NCI-H2107 treated with DMSO at 0.1 percent for 48 hours (cell line): Measurements from ENCODE around the gene TMEM231.
"Not testable (repeated sequence)": the region's sequence is repeated elsewhere in the genome, so short reads cannot be mapped to it uniquely, and the experiment has no call there.

Source experiments
- DNase-seq: peaks from one replicate; lab custom pipeline; 2025; ENCODE audit not compliant: unreplicated experiment; lab: John Stamatoyannopoulos, UW

Gene TMEM231

GRCh38 chr16:75566758-75567255 lies 10.8 kb upstream of the TMEM231 start:
- no peak for DNase-seq

- DNase-seq: peak; percentile 48
Measured at GRCh38 chr16:75566040-75566757, 10.1 kb upstream of the TMEM231 start, which contains the start of gene GABARAPL2. GABARAPL2 (plus strand) TSS chr16:75566379; CDS start chr16:75566487, 108 bp downstream.

- no peak for DNase-seq
Measured at GRCh38 chr16:75565640-75566039, 9.6 kb upstream of the TMEM231 start.

- DNase-seq: no peak
Measured at GRCh38 chr16:75559564-75560372, 3.7 kb upstream of the TMEM231 start.

GRCh38 chr16:75558846-75559401 lies 2.9 kb upstream of the TMEM231 start:
- DNase-seq: no peak

GRCh38 chr16:75556431-75556950 lies 439 bp upstream of the TMEM231 start:
- no peak for DNase-seq

GRCh38 chr16:75555213-75555706 lies 792 bp downstream of the TMEM231 start:
- peak; percentile 79 for DNase-seq

- no peak for DNase-seq
Measured at GRCh38 chr16:75552951-75553350, 3.1 kb downstream of the TMEM231 start.

GRCh38 chr16:75550211-75550662 lies 5.8 kb downstream of the TMEM231 start:
- DNase-seq: peak; percentile 7

GRCh38 chr16:75548456-75548855 lies 7.6 kb downstream of the TMEM231 start:
- DNase-seq: not testable (repeated sequence)

- DNase-seq: no peak
Measured at GRCh38 chr16:75546293-75546692, 9.8 kb downstream of the TMEM231 start.

- DNase-seq: not testable (repeated sequence)
Measured at GRCh38 chr16:75545879-75546278, 10.2 kb downstream of the TMEM231 start.

- DNase-seq: not testable (repeated sequence)
Measured at GRCh38 chr16:75542462-75542861, 13.6 kb downstream of the TMEM231 start.

- no peak for DNase-seq
Measured at GRCh38 chr16:75541236-75541635, 14.8 kb downstream of the TMEM231 start.

GRCh38 chr16:75538882-75539565 lies 17.0 kb downstream of the TMEM231 start:
- not testable (repeated sequence) for DNase-seq

- DNase-seq: no peak
Measured at GRCh38 chr16:75537776-75538175, 18.3 kb downstream of the TMEM231 start.

GRCh38 chr16:75535901-75536300 lies 20.2 kb downstream of the TMEM231 start, which contains the start of gene CHST5:
CHST5 (minus strand) TSS chr16:75536108; CDS start chr16:75530384, 5,724 bp downstream.
- no peak for DNase-seq

GRCh38 chr16:75535211-75535843 lies 20.7 kb downstream of the TMEM231 start:
- no peak for DNase-seq

GRCh38 chr16:75534560-75535205 lies 21.4 kb downstream of the TMEM231 start:
- DNase-seq: no peak
